Panc1 (cell line): ENCODE data around the gene TCF7.

ENCODE experiments used
- TCF7L2 ChIP-seq: IDR thresholded peaks from 2 replicates; pipeline ENCODE4 v1.6.1; 2011; ENCODE audit warnings: mild to moderate bottlenecking, low read depth, low read length, inconsistent platforms
- TF ChIP-seq, protein P1 (sequence below): fragments of 450-650 bp; IDR thresholded peaks from 2 replicates; pipeline ENCODE4 v1.5.1; 2017; ENCODE audit warnings: mild to moderate bottlenecking

- TF ChIP-seq, protein P1, sequence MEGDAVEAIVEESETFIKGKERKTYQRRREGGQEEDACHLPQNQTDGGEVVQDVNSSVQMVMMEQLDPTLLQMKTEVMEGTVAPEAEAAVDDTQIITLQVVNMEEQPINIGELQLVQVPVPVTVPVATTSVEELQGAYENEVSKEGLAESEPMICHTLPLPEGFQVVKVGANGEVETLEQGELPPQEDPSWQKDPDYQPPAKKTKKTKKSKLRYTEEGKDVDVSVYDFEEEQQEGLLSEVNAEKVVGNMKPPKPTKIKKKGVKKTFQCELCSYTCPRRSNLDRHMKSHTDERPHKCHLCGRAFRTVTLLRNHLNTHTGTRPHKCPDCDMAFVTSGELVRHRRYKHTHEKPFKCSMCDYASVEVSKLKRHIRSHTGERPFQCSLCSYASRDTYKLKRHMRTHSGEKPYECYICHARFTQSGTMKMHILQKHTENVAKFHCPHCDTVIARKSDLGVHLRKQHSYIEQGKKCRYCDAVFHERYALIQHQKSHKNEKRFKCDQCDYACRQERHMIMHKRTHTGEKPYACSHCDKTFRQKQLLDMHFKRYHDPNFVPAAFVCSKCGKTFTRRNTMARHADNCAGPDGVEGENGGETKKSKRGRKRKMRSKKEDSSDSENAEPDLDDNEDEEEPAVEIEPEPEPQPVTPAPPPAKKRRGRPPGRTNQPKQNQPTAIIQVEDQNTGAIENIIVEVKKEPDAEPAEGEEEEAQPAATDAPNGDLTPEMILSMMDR, result no peak
- no peak for TF ChIP-seq TCF7L2
These were observed 18.4 kb upstream of the TCF7 start for GRCh38 chr5:134095887-134096589.
